NK-92 (cell line): ENCODE measurements around the gene VKORC1.

Source experiments
- DNase-seq: peaks from one replicate; lab custom pipeline; 2025; ENCODE audit not compliant: unreplicated experiment; lab: John Stamatoyannopoulos, UW

Gene VKORC1

GRCh38 chr16:31083081-31083480, 11.5 kb downstream of the VKORC1 start:
- DNase-seq, result no peak

GRCh38 chr16:31082368-31083045, 12.1 kb downstream of the VKORC1 start:
- DNase-seq, result no peak

- no peak for DNase-seq
These were observed 12.9 kb downstream of the VKORC1 start for GRCh38 chr16:31081428-31082351.

GRCh38 chr16:31080756-31081419, 13.7 kb downstream of the VKORC1 start:
- no peak for DNase-seq

- DNase-seq, result no peak
These were observed 14.5 kb downstream of the VKORC1 start for GRCh38 chr16:31080035-31080629.

GRCh38 chr16:31079342-31079944, 15.2 kb downstream of the VKORC1 start:
- no peak for DNase-seq

- no peak for DNase-seq
These were observed 15.8 kb downstream of the VKORC1 start for GRCh38 chr16:31078597-31079341.

- no peak for DNase-seq
These were observed 16.8 kb downstream of the VKORC1 start for GRCh38 chr16:31077592-31078396.

- no peak for DNase-seq
These were observed 17.6 kb downstream of the VKORC1 start for GRCh38 chr16:31077024-31077423.

GRCh38 chr16:31076319-31076718, 18.3 kb downstream of the VKORC1 start:
- DNase-seq, result no peak

- DNase-seq, result no peak
These were observed 19.8 kb downstream of the VKORC1 start for GRCh38 chr16:31074814-31075183.

GRCh38 chr16:31073970-31074813, 20.4 kb downstream of the VKORC1 start, which contains the start of the genes ZNF646 and ZNF668:
TSS of gene ZNF646 (plus strand) at chr16:31074422. CDS start at chr16:31076325, 1,903 bp downstream.
TSS of gene ZNF668 (minus strand) at chr16:31074240. CDS start at chr16:31064459, 9,781 bp downstream.
- peak; percentile 86 for DNase-seq

- no peak for DNase-seq
These were observed 21.2 kb downstream of the VKORC1 start for GRCh38 chr16:31073142-31073969.

- no peak for DNase-seq
These were observed 22.0 kb downstream of the VKORC1 start for GRCh38 chr16:31072540-31073141.

- DNase-seq, result no peak
These were observed 22.7 kb downstream of the VKORC1 start for GRCh38 chr16:31071861-31072260.

- DNase-seq, result no peak
These were observed 27.3 kb downstream of the VKORC1 start for GRCh38 chr16:31067342-31067741.

GRCh38 chr16:31064882-31065461, 29.6 kb downstream of the VKORC1 start:
- DNase-seq, result no peak
